HEK293T (cell line): ENCODE results near the gene HIPK4.

Experiments
- CTCF ChIA-PET: fragments of 350-600 bp; formaldehyde crosslinking; extraction: SDS; loops from one replicate; lab custom pipeline; 2021; ENCODE audit warnings: antibody characterized with exemption, inconsistent platforms; lab: Yijun Ruan, JAX
- POLR2A ChIA-PET: fragments of 350-600 bp; formaldehyde crosslinking; extraction: SDS; loops from one replicate; lab custom pipeline; 2020; ENCODE audit warnings: antibody characterized with exemption, inconsistent platforms; lab: Yijun Ruan, JAX
- DNase-seq: peaks from one replicate; pipeline ENCODE4 v3.0.0; 2012; ENCODE audit warnings: mixed read lengths; ENCODE audit errors: extremely low spot score
- ARNT ChIP-seq: fragments of 450-650 bp; IDR thresholded peaks from 2 replicates; pipeline ENCODE4 v1.6.1; 2017; ENCODE audit warnings: mild to moderate bottlenecking
- BHLHE40 ChIP-seq: fragments of 450-650 bp; IDR thresholded peaks from 2 replicates; pipeline ENCODE4 v1.6.1; 2016; ENCODE audit warnings: mild to moderate bottlenecking, moderate library complexity, borderline replicate concordance
- CTBP1 ChIP-seq: fragments of 450-650 bp; IDR thresholded peaks from 2 replicates; pipeline ENCODE4 v1.6.1; 2016; ENCODE audit warnings: borderline replicate concordance
- ELF4 ChIP-seq: fragments of 450-650 bp; IDR thresholded peaks from 2 replicates; pipeline ENCODE4 v1.6.1; 2017; ENCODE audit warnings: antibody characterized with exemption
- FOXA1 ChIP-seq: fragments of 450-650 bp; IDR thresholded peaks from 2 replicates; pipeline ENCODE4 v1.6.1; 2016; ENCODE audit warnings: mild to moderate bottlenecking
- FOXK2 ChIP-seq: fragments of 450-650 bp; IDR thresholded peaks from 2 replicates; pipeline ENCODE4 v1.6.1; 2016; ENCODE audit warnings: mild to moderate bottlenecking
- FOXM1 ChIP-seq: fragments of 450-650 bp; IDR thresholded peaks from 2 replicates; pipeline ENCODE4 v1.6.1; 2017; ENCODE audit warnings: mild to moderate bottlenecking, borderline replicate concordance
- HDGF ChIP-seq: fragments of 450-650 bp; IDR thresholded peaks from 2 replicates; pipeline ENCODE4 v1.6.1; 2017; ENCODE audit warnings: antibody characterized with exemption, borderline replicate concordance
- L3MBTL2 ChIP-seq: fragments of 450-650 bp; conservative IDR thresholded peaks from 2 replicates; pipeline ENCODE4 v1.6.1; 2016; ENCODE audit warnings: mild to moderate bottlenecking
- LEF1 ChIP-seq: fragments of 450-650 bp; IDR thresholded peaks from 2 replicates; pipeline ENCODE4 v1.6.1; 2017; ENCODE audit warnings: mild to moderate bottlenecking, borderline replicate concordance
- NFRKB ChIP-seq: fragments of 450-650 bp; IDR thresholded peaks from 2 replicates; pipeline ENCODE4 v1.6.1; 2016; ENCODE audit warnings: mild to moderate bottlenecking, moderate library complexity
- SP1 ChIP-seq: fragments of 450-650 bp; IDR thresholded peaks from 2 replicates; pipeline ENCODE4 v1.6.1; 2017
- SUZ12 ChIP-seq: fragments of 450-650 bp; IDR thresholded peaks from 2 replicates; pipeline ENCODE4 v1.6.1; 2016; ENCODE audit warnings: mild to moderate bottlenecking
- TARDBP ChIP-seq: fragments of 450-650 bp; IDR thresholded peaks from 2 replicates; pipeline ENCODE4 v1.6.1; 2016
- ZNF384 ChIP-seq: fragments of 450-650 bp; IDR thresholded peaks from 2 replicates; pipeline ENCODE4 v1.6.1; 2016
- TF ChIP-seq, protein P1 (sequence below): fragments of 450-650 bp; IDR thresholded peaks from 2 replicates; pipeline ENCODE4 v1.6.1; 2016

The HIPK4 gene

DNA sequence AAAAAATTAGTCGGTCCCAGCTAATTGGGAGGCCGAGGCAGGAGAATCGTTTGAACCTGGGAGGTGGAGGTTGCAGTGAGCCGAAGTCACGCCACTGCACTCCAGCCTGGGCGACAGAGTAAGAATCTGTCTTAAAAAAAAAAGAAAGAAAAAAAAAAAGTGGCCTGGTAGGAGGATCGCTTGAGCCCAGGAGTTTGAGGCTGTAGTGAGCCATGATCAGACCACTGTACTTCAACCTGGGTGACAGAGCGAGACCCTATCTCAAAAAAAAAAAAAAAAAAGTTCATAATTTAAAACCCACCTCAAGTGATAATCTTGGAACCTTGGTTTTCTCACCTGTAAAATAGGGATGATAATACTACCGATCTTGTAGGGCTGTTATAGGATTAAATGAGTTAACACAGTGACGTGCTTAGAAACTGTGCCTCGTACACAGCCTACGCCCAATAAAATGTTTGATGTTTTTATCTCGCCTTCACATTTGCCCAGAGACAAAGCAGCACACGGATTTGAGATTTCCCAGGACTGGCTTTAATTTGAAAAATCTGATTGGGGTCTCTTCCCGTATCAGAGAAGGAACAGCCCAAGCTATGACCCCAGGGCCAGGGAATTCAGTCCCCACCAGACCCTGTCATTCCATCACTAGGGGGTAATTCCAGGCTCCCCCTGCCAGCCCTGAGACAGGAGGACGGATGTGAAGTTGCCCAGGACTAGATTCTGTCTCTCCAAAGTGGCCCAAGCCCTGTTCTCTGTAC lies 32.2 kb upstream of the HIPK4 start:
- ChIA-PET CTCF (interaction anchor here (1.6 kb wide), 1 partner anchor 66 kb away, joined by 3 read pairs; no protein-coding TSS in a partner anchor), POLR2A (interaction anchor here (1.1 to 2.3 kb wide), 4 partner anchors 12 to 21 kb away, joined by 4 to 57 read pairs (median 16); partner anchors contain the start of gene SERTAD3)
- TF ChIP-seq, protein P1, sequence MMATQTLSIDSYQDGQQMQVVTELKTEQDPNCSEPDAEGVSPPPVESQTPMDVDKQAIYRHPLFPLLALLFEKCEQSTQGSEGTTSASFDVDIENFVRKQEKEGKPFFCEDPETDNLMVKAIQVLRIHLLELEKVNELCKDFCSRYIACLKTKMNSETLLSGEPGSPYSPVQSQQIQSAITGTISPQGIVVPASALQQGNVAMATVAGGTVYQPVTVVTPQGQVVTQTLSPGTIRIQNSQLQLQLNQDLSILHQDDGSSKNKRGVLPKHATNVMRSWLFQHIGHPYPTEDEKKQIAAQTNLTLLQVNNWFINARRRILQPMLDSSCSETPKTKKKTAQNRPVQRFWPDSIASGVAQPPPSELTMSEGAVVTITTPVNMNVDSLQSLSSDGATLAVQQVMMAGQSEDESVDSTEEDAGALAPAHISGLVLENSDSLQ, result no peak
- TF ChIP-seq ZNF384 (peak; percentile 53; the same call in 1 of the 2 replicates), FOXA1 (no peak)
- DNase-seq, result no peak

DNA sequence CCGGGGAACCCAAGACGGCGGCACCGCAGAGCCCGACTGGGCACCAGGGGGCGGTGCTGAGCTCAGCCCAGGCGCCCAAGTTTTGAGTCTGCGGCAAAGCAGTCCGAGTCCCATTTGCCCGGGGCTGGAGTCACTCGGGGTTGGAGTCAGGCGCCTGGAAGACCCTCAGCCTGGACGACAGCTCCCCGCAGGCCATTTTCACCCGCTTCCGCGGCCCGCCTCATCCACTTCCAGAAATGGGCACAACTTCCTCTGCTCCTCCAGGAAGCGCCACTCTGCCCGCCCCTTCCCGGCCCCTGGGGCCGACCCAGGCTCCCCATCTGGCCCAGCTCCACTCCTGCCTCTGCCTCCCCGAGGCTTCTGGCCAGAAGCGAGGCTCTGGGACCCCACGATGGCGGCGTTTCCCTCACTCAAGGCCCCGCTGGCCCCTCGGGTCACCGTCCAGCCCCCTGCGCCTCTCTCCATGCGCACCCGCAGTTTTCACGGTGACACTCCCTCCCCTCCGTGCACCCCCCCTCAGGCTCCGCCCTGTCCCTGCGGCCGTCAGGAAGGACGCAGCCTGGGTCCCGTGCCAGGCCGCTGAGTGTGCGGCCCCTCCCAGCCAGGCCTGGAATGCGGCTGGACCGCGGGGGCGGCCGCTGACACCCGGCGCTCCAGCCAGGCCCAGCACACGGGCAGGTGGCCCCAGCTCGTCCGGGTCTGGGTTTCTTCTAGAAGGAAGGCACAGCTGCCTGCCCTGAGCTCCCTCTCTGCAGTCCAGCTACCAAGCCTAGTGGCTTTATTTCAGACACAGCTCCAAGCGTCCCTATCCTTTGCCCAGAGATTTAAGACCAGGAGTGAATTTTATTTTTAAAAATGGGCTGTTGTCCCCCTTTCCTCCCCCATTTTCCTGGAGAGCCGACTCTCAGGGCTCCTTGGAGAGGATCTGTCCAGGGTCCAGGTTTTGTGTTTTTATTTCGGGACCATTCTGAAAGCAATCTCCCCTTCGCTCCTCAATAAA lies 31.1 kb upstream of the HIPK4 start:
- peak; percentile 20 for TF ChIP-seq L3MBTL2
- TF ChIP-seq FOXM1, result no peak
- TF ChIP-seq, protein P1, result 0 out of 2 replicates have a peak, but pooled peaks have one; percentile 6
- DNase-seq, result peak; percentile 77
- ChIA-PET POLR2A (interaction anchor here (0.6 to 2.0 kb wide), 15 partner anchors 10 to 238 kb away, joined by 3 to 57 read pairs (median 6); partner anchors contain the start of genes BLVRB, C19orf47, MAP3K10 and PLD3), CTCF (interaction anchor here (0.7 to 2.0 kb wide), 6 partner anchors 10 to 67 kb away, joined by 3 to 6 read pairs (median 4); no protein-coding TSS in a partner anchor)

DNA sequence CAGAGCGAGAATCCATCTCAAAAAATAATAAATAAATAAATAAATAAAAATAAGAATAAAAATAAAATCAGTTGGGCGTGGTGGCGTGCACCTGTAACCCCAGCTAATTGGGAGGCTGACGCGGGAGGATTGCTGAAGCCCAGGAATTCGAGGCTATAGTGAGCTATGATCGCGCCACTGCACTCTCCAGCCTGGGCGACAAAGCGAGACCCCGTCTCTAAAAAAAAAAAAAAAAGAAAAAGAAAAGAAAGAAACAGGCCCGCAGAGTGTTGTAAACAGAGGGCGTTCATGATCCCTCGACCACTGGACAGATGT lies 30.4 kb upstream of the HIPK4 start:
- CTCF ChIA-PET, result interaction anchor here (0.7 to 2.0 kb wide), 5 partner anchors 9 to 25 kb away, joined by 3 to 6 read pairs (median 4); no protein-coding TSS in a partner anchor
- no peak for DNase-seq
- TF ChIP-seq SP1 (no peak), ZNF384 (no peak), FOXA1 (no peak), FOXM1 (no peak), HDGF (no peak), NFRKB (no peak), BHLHE40 (no peak), L3MBTL2 (no peak), ARNT (no peak), TARDBP (no peak), ELF4 (no peak)
- TF ChIP-seq, protein P1, result no peak
- POLR2A ChIA-PET, result interaction anchor here (0.6 to 2.0 kb wide), 15 partner anchors 9 to 238 kb away, joined by 3 to 57 read pairs (median 6); partner anchors contain the start of genes BLVRB, C19orf47, MAP3K10 and PLD3

DNA sequence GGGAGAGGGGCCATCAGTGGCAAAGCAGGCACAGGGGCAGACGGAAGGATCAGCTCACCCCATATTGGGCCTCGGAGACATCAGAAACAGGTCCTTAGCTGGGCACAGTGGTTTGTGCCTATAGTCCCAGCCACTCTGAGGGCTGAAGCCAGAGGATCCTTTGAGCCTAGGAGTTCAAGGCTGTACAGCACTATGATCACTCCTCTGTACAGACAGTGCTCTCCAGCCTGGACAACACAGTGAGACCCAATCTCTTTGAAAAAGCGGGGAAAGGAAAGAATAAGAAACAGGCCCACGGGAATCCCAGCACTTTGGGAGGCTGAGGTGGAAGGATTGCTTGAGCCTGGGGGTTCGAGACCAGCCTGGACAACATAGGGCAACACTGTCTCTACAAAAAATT lies 29.8 kb upstream of the HIPK4 start:
- TF ChIP-seq ZNF384, result no peak
- no peak for TF ChIP-seq SUZ12
- no peak for TF ChIP-seq ELF4
- no peak for TF ChIP-seq CTBP1
- no peak for TF ChIP-seq FOXK2
- TF ChIP-seq BHLHE40, result no peak
- ChIA-PET POLR2A (interaction anchor here (1.1 to 2.0 kb wide), 5 partner anchors 8 to 23 kb away, joined by 3 to 57 read pairs (median 17); partner anchors contain the start of gene SERTAD3), CTCF (interaction anchor here (2.0 kb wide), 1 partner anchor 9 kb away, joined by 6 read pairs; no protein-coding TSS in a partner anchor)
- no peak for DNase-seq

DNA sequence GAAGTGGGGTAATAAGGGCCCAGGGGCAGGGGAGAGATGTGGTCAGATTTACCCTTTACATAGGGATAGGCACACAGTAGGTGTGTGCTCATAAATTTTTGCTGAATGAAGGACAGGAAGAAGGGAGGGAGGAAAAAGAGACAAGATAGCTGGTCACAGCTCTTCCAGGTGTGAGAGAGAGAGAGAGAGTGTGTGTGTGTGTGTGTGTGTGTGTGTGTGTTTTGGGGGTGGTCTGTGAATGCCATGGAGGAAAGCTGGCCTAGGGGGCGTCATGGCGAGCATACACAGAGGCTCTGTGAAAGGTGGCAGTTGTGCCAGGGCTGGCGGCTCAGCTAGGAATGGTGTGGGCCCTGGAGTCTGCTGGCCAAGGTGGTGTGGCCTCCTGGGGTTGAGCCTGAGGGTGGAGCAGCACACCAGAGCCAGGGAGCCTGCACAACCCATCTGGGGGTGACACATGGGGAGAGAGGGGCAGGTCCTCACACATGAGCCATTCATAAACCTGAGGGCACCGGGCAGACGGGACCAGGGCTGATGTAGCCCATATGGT lies 29.2 kb upstream of the HIPK4 start:
- no peak for DNase-seq
- TF ChIP-seq LEF1 (no peak), L3MBTL2 (no peak), SP1 (no peak), BHLHE40 (no peak), FOXK2 (no peak), ARNT (no peak), FOXA1 (no peak), ZNF384 (no peak), HDGF (no peak), CTBP1 (no peak), SUZ12 (no peak), FOXM1 (no peak)
- TF ChIP-seq, protein P1, result no peak
- POLR2A ChIA-PET, result interaction anchor here (0.8 to 1.1 kb wide), 2 partner anchors 16 to 24 kb away, joined by 3 to 4 read pairs; no protein-coding TSS in a partner anchor
- CTCF ChIA-PET, result interaction anchor here (2.0 kb wide), 1 partner anchor 8 kb away, joined by 6 read pairs; no protein-coding TSS in a partner anchor
